ENCODE results near the gene SLC9A3.

The SLC9A3 gene

GRCh38 chr5:538801-539468, 14.7 kb upstream of the SLC9A3 start:
- no peak for DNase-seq (ENCODE audit: low spot score)

DNA sequence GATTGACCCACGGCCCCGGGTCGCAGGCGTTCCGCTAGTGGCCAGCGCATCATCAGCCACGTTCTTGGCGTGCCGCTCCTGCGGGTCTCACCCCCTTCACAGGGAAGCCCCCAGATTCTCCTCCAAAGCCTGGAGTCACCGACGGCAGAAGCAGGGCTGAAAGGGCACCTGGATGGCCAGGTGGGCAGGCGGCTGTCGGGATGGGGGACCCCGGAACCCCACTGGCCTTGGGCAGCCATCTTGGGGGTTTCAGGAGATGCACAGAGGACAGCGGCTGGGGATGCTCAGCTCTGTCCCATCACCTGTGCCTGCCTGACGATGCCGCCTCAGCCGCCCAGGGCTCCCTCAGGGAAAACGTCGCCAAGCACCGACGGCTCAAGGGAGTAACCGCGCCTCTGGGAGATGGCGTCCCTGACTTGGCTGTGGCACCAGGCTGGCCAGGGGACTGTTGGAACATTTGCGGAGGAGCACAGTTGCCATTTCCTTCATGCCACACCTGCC, 14.1 kb upstream of the SLC9A3 start:
- no peak for DNase-seq (ENCODE audit: low spot score)

DNA sequence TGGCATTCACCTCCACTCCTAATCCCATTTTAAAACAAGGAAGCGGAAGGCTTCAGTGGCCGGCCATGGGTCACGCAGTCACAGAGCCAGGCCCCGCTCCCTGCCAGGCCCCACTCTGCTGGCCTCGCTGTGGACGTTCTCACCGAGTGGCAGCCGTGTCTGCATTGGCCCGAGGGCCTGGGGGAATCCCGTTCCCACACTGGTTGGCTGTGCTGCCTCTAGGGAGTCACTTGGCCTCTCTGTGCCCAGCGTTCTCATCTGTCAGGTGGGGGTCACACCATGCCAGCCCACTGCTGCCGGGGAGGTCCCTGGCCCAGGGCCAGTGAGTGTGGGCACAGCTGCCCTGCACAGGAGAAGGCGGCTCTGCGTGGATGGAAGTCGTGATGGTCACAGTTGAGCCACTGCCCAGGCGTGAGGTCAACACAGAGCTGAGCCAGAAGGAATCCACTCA, 13.4 kb upstream of the SLC9A3 start:
- no peak for DNase-seq (ENCODE audit: low spot score)

- no peak for DNase-seq (ENCODE audit: low spot score)
Measured at GRCh38 chr5:537098-537497, 12.8 kb upstream of the SLC9A3 start.

- DNase-seq (ENCODE audit: low spot score), result no peak
Measured at GRCh38 chr5:535846-536698, 11.8 kb upstream of the SLC9A3 start.

DNA sequence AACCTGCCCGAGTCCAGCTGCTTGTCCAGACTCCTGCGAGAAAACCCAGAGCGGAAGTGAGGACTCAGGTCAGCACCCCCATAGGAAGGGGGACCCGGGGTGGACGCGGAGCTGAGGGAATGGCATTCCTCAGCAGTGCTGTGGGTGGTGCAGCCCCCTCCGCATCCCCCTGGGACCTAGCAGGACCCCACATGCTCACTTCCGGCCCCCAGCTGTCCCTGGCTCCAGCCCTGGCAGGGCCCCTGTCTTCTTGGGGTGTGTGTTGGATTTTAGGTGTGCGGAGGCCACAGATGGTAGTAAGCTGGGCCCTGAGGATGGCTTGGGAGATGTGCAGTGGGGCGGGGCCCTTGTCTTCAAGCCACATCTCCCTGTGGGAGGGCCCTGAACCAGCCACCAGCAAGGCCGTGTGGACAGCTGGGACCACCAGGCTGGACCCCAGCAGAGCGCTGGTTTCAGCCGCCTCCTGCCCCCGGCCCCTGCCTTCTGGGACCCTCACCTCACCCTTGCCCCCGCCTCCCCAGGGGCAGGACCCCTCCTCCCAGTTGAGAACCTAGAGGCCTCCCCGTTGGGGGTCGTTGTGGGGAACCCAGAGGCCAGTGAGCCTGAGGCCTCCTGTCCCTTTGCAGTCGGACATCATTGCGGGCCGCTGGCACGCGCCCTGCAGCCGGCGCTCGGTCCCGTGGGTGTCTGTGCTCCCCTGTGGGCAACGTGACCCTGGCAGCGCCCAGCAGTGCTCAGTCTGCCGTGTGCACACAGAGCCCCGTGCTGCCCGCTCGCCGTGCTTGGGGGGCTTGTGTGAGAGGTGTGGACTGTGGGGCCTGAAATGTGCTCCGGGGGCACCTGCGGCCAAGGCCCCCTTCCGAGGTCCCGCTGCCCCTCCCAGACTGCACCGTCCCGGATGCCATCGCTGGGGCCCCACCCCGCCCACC, 10.8 kb upstream of the SLC9A3 start:
- DNase-seq (ENCODE audit: low spot score), result no peak

- no peak for DNase-seq (ENCODE audit: low spot score)
Measured at GRCh38 chr5:533955-534742, 9.9 kb upstream of the SLC9A3 start.

DNA sequence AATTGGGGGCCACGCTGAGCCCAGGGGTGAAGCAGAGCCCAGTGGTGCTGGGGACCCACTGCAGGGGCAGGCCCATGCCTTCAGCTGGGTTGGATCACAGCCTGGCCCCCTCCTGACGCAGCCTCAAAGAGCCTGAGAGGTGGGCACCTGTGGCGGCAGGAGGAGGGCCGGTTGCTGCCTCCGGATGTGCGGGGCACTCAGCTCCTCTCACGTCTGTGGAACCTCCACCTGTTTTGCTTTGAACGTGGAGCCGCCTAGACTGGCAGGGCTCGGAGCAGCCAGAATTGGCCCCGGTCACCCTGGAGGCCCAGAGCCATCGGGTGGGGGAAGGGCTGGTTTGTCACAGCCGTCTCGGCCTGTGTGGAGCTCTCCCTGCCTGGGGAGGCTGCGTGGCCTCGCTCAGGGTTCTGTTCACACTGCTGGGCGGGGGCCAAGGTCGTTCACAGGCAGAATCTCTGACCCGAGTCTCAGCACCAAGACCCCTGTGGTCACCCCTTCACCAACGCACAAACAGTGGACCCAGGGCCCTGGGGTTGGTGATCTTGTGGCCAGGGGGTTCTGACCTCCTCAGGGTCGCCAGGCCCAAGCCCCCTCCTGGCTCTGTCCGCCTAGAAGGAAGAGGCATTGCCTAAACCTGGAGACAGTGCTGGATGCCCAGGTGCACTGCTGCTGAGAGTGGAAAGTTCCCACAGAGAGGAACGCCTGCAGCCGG, 9.2 kb upstream of the SLC9A3 start:
- no peak for DNase-seq (ENCODE audit: low spot score)

- no peak for DNase-seq (ENCODE audit: low spot score)
Measured at GRCh38 chr5:532521-533242, 8.4 kb upstream of the SLC9A3 start.

- DNase-seq (ENCODE audit: low spot score), result no peak
Measured at GRCh38 chr5:531749-532315, 7.6 kb upstream of the SLC9A3 start.

GRCh38 chr5:531101-531748, 7.0 kb upstream of the SLC9A3 start:
- DNase-seq (ENCODE audit: low spot score), result no peak

DNA sequence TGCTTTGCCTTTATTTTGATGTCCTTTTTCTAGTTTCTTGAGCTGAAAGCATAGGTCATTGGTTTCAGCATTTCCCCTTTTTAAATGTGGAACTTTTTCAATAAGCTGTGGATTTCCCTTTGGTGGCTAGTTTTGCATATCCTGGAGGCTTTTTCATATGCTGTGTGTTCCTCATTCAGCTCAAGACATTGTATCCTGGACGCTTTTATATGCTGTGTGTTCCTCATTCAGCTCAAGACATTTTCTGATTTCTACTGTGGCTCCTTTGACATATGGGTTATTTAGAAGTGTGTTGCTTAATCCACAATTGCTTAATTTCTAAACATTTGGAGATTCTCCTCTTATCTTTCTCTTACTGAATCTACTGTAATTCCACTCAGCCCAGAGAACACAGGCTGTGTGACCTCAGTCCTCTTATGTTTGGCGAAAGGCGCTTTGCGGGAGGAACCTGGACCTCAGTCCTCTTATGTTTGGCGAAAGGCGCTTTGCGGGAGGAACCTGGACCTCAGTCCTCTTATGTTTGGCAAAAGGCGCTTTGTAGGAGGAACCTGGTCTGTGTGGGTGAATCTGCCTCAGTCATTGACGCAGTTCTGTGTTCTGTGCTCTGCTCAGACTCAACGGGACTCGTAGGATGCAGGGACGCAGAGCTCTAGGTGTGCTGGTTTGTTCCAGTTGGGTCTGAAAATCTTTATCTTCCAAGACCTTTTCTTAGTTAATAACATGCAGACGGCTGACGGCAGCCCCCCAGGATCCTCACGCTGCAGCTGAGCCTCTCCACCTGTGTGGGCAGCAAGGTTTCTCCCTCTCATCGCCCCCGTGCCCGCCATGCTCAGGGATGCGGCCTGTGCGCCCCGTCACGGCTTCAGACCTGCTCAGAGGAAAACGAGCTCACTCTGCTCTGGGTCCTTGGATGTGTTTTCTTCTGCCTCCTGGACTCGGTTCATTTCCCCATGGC, 6.0 kb upstream of the SLC9A3 start:
- DNase-seq (ENCODE audit: low spot score), result peak; percentile 28

DNA sequence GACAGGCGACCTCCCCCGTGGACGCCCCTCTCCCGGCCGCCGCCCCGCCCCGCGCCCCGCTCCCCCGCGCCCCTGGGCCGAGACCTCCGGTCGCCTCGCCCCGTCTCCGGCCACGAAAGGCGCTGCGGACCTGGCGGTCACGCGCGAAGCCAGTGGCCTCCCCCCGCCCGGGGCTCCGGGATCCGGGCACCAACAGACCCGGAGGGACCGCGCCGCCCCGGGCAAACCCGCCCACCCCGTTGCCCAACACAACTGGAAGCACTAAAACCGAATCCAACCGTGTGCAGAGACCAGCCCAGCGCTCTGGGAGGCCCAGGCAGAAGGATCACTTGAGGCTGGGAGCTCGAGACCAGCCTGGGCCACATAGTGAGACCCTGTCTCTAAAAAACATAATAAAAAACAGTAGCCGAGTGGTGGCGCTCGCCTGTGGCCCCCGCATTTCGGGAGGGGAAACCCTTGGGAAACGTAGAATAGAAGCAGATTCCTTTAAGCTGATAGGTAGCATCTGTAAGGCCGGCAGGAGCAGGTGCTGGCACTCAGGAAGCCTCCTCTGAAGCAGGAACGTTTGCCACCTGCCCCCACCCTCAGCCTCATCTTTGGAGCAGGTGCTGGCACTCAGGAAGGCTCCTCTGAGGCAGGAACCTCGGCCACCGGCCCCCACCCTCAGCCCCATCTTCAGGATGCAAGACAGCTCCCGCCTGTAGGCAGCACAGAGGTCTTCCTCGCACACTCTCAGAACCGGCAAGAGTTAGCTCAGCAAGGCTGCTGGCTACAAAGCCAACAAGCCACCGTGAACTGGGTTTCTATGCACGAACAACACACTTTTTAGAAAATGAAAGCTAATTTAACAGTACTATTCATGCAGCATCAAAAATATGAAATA, 4.6 kb upstream of the SLC9A3 start:
- DNase-seq (ENCODE audit: low spot score), result no peak

GRCh38 chr5:527646-528628, 3.7 kb upstream of the SLC9A3 start:
- no peak for DNase-seq (ENCODE audit: low spot score)

- no peak for DNase-seq (ENCODE audit: low spot score)
Measured at GRCh38 chr5:526456-527088, 2.3 kb upstream of the SLC9A3 start.

Measured in Ammon's horn (tissue), 1 donor.